GM21576 (cell line): ENCODE measurements around the gene AFF1.
"Not testable (repeated sequence)": the region's sequence is repeated elsewhere in the genome, so short reads cannot be mapped to it uniquely, and the experiment has no call there.

Experiments
- ATAC-seq: cut with Tn5 transposase; IDR thresholded peaks from one replicate; pipeline ENCODE4 v1.9.1; 2021; ENCODE audit warnings: mild to moderate bottlenecking, moderate library complexity; ENCODE audit not compliant: unreplicated experiment

Gene AFF1

GRCh38 chr4:87132035-87132434 is 197.2 kb downstream of the AFF1 start:
- no peak for ATAC-seq

DNA sequence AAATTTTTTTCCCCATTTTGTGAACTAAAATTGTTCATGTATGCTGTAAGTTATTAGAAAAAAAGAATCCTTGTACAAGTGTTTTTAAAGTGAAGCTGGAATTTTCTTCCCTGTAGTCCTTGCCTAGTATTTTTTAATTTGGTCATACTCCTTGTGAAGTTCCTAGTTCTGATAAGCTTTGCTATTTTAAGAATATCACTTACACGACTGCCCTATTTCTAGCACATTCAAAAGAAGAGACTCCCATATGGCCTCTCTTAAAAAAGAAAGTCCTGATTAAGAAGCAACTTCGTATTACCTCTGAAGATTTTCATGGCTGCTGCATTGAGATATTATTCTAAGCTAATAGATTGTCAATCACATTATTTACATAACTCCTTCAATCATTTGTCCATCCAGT is 198.4 kb downstream of the AFF1 start:
- no peak for ATAC-seq

- no peak for ATAC-seq
Observed at GRCh38 chr4:87134122-87134521, 199.3 kb downstream of the AFF1 start.

GRCh38 chr4:87141428-87141827 is 206.6 kb downstream of the AFF1 start:
- ATAC-seq = no peak

- no peak for ATAC-seq
Observed at GRCh38 chr4:87144356-87144755, 209.5 kb downstream of the AFF1 start.

GRCh38 chr4:87145934-87146333 is 211.1 kb downstream of the AFF1 start:
- not testable (repeated sequence) for ATAC-seq

- ATAC-seq = no peak
Observed at GRCh38 chr4:87147116-87147515, 212.3 kb downstream of the AFF1 start.

GRCh38 chr4:87150498-87151261 is 215.9 kb downstream of the AFF1 start:
- no peak for ATAC-seq

DNA sequence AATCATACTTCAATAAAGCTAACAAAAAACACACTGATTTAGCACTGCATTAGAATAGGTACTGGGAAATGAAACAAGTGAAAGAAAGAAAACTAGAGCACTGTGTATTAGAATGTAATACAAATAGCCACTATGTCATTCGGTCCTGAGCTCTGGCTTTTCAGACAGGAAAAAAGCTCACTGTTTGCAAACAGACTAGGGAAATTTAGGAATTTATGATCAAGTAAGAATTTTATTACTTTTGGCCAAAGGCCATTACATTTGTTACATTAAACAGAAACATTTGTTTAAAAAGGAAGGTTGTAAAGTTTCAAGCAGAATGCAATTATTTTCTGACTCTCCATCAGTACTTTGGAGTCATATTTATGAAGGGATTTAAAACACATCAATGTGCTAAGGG is 216.9 kb downstream of the AFF1 start:
- ATAC-seq = no peak

DNA sequence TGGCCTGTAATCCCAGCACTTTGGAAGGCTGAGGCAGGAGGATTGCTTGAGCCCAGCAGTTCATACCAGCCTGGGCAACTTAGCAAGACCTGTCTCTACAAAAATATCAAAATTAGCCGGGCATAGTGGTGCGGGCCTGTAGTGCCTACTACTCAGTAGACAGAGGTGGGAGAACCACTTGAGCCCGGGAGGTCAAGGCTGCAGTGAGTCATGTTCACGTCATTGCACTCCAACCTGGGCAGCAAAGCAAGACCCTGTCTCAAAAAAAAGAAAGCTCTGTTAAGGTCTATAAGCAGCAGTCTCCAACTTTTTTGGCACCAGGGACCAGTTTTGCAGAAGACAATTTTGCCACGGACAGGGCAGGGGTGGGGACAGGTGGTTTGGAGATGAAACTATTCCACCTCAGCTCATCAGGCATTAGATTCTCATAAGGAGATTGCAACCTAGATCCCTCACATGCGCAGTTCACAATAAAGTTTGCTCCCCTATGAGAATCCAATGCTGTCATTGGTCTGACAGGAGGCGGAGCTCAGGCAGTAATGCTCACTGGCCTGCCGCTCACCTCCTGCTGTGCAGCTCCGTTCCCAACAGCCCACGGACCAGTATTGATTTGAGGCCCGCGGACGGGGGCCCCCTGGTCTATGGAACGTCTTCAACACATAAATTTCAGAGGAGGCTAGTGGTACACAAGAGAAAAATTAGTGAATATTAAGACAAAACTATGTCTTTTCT is 217.7 kb downstream of the AFF1 start:
- no peak for ATAC-seq

DNA sequence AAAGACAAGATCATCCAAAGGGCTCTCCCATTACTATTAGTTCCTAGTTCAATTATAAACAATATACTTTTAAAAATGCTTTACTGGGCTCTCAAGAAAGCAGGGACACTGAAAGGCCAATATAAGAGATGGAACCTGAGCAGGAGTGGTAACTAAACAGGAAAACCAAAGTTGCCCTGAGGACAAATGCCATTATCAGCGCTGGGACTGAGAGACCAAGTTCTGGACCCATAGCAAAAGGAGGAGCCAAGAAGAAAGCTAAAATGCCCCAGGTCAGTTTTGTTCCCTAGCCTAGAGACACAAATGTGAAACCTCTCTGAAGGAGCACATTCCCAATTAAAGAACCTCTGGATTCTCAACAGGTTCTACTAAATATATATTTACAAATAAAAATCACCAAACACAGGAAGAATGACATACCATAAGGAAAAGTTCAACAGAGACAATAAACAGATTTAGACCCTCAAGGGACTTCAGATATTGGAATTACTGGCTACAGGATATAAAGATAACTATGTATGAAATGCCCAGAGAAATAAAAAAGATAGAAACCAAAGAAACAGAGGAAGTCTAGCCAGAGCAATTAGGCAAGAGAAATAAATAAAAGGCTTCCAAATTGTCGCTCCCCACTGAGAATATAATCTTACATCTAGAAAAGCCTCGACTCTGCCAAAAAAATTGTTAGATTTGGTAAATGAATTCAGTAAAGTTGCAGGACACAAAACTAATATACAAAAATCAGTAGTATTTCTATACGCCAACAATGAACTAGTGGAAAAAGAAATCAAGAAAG is 218.5 kb downstream of the AFF1 start:
- ATAC-seq = no peak

DNA sequence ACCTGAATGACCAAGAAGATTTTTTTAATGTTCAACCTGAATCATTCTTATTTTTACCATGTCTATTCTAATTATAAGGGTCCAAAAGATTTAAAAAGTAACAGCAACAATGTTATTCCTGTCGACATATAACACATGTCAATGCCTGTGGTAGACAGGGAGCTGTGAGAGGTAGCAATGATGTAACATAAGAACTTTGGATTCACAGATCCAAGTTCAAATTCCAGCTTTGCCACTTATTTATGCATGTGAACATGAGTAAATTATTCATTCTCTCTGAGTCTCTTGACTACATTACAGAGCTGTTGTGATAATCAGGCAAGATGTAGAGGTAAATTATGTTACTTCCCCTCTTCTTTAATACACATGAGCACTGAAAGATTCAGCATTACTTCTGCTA is 231.1 kb downstream of the AFF1 start:
- ATAC-seq = no peak

DNA sequence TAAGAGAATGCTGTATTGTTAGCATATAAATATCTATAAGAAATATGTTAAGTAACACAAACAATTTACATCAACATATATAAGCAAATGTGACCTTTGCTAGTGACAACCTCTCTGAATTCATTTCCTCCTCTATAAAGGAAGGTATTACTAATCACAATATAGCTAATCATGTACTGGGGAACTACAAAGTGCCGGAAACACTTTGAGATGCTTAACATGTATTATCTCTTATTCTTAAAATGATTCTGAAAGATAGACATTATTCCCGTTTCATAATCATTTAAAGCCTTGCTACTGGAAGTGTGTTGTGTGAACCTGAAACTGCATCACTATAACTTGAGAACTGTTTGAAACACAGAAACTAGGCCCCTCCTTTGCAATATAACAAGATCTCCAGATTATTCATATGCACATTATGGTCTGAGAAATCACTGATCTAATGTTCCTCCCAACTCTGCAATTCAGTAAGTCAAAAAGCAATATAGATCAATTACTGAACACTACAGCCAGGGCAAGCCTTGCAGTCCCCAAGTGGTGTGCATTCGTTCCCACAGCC is 231.6 kb downstream of the AFF1 start:
- ATAC-seq = no peak

DNA sequence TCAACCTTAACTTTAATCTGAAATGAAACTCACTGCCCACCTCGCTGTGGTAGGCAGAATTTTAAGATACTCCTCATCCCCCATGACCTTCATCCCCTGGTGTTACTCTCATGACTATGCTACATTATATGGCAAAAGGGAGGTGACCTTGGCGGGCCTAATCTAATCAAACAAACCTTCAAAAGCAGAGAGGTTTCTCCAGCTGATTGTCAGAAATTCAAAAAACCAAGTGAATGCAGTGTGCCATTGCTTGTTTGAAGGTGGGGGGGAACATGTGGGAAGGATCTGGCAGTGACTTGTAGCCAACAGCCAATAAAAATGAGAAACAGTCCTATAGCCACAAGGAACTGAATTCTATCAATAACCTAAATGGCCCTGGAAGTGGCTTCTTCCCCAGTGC is 237.1 kb downstream of the AFF1 start:
- ATAC-seq = no peak

- ATAC-seq = no peak
Observed at GRCh38 chr4:87174672-87175071, 239.9 kb downstream of the AFF1 start.

GRCh38 chr4:87179751-87180150 is 244.9 kb downstream of the AFF1 start:
- ATAC-seq = no peak

- ATAC-seq = no peak
Observed at GRCh38 chr4:87180767-87181166, 246.0 kb downstream of the AFF1 start.

DNA sequence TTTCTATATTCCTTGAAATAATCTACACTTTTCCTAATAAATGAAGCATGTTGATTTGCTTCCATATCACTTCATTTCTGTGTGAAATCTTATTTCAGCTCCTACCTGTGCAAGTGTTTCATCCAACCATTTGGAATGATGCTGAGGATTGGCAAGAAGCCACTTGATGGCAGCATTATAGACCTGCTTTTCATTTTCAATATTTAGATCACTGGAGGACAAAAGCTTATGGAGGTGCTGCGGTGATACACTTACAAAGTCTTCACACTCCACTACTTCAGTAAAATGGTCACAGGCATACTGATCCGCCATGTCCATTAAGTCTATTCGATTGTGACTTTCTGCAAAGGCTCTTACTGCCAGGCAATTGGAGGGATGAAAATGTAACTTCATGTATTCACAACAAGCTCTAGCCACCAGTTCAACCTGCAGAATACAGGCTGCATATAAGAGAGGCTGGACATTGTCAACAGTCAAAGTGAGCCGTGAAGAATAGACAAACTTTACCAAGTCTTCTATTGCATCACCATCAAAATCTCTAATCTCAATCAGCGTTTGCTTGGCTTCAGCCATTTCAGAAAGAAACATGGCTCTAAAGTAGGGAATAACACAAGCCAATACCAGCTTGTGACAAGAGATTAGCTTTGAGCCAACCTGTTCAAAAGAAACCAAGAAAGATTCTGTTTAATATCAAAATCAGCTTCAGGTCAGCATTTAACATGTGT is 250.5 kb downstream of the AFF1 start:
- no peak for ATAC-seq

GRCh38 chr4:87188048-87188447 is 253.2 kb downstream of the AFF1 start:
- ATAC-seq = no peak

DNA sequence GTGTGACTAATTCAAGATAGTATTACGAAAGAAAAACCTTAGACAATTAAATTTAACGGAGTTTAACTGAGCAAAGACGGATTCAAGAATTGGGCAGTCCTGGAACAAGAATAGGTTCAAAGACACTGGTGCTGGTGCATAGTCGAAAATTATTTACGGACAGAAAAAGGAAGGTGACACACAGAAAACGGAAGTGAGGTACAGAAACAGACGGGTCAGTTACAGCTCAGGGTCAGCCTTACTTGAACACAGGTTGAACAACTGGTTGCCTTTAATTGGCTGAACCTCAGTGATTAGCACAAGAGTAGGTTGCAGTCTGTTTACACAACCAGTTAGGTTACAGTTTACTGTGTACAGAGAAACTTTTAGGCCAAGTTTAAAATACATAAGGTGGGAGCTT is 254.1 kb downstream of the AFF1 start:
- no peak for ATAC-seq
